GM21360 (cell line): Measurements from ENCODE around the gene AQP10.
"Not testable (repeated sequence)": the region's sequence is repeated elsewhere in the genome, so short reads cannot be mapped to it uniquely, and the experiment has no call there.

Experiments
- ATAC-seq: cut with Tn5 transposase; IDR thresholded peaks from one replicate; pipeline ENCODE4 v1.9.1; 2021; ENCODE audit warnings: mild to moderate bottlenecking, moderate library complexity; ENCODE audit not compliant: unreplicated experiment

AQP10 gene

DNA sequence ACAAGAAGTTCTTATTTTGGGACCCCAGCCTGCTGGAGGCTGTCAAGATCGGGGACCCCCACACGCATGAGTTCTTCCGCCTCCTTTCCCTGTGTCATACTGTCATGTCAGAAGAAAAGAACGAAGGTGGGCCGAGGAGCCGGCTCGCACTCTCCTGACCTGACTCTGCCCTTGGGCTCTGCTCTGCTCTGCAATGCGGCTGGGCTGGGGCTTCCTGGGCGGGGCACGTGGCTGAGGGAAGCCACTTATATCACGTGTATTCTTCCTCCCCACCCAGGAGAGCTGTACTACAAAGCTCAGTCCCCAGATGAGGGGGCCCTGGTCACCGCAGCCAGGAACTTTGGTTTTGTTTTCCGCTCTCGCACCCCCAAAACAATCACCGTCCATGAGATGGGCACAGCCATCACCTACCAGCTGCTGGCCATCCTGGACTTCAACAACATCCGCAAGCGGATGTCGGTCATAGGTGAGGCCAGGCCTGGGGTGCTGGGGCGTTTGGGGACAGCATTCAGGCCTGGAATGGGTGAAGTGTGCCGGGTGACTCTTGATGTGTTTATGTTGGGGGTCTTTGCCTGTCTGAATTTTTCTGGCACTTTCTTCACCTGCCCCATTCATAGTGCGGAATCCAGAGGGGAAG lies 22.1 kb downstream of the AQP10 start:
- ATAC-seq, result no peak

DNA sequence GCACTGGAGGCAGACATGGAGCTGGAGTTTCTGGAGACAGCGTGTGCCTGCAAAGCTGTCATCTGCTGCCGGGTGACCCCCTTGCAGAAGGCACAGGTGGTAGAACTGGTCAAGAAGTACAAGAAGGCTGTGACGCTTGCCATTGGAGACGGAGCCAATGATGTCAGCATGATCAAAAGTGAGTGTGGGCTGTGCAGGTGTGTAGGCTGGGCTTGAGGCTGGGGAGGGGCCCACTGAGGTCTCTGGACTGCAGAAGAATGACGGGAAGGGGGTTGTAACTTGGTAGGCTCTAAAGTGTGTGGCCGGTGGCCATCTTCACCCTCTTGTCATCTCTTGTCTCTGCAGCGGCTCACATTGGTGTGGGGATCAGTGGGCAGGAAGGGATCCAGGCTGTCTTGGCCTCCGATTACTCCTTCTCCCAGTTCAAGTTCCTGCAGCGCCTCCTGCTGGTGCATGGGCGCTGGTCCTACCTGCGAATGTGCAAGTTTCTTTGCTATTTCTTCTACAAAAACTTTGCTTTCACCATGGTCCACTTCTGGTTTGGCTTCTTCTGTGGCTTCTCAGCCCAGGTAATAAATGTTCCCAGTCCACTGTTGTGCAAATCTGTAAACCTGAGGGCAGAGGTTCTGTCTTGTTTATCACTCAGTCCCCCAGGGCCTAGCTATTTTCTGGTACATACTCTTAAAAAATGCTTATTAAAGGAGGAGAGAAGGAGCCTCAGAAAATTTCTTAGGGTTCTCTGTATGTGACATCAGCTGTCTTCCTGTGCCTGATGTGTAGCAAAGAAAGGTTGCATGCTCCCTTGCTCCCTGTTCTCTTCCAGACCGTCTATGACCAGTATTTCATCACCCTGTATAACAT lies 24.3 kb downstream of the AQP10 start:
- no peak for ATAC-seq

DNA sequence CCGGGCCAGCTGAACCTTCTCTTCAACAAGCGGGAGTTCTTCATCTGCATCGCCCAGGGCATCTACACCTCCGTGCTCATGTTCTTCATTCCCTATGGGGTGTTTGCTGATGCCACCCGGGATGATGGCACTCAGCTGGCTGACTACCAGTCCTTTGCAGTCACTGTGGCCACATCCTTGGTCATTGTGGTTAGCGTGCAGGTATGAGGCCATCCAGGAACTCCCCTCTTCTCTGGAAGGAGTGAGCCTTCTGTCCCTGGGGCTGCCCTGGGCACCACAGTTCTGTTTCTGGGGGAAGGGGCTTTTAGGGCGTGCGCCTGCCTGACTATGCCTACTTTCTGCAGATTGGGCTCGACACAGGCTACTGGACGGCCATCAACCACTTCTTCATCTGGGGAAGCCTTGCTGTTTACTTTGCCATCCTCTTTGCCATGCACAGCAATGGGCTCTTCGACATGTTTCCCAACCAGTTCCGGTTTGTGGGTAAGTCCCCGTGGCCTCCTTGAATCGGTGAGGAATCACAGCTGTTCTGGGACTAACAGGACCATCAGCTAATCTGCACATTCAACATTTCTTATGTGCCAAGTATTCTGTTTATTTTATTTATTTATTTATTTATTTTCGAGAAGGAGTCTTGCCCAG lies 25.5 kb downstream of the AQP10 start:
- no peak for ATAC-seq

DNA sequence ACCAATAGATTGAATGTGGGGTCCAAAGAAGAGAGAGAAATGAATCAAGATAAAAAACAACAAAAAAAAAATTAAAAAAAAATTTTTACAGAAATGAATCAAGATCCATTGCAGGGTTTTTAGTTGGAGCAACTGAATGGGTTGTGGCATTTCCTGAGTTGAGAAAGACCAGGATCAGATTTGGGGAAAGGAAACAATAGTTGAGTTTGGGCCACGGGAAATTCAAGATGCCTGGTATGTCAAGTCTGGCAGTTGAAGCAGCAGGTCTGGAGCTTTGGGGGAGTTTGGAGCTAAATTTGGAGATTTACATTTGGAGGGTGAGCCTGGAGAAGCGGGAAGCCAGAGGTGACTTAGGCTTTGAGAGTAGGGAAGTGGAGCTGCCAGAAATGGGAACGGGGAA lies 27.1 kb downstream of the AQP10 start:
- ATAC-seq, result no peak

DNA sequence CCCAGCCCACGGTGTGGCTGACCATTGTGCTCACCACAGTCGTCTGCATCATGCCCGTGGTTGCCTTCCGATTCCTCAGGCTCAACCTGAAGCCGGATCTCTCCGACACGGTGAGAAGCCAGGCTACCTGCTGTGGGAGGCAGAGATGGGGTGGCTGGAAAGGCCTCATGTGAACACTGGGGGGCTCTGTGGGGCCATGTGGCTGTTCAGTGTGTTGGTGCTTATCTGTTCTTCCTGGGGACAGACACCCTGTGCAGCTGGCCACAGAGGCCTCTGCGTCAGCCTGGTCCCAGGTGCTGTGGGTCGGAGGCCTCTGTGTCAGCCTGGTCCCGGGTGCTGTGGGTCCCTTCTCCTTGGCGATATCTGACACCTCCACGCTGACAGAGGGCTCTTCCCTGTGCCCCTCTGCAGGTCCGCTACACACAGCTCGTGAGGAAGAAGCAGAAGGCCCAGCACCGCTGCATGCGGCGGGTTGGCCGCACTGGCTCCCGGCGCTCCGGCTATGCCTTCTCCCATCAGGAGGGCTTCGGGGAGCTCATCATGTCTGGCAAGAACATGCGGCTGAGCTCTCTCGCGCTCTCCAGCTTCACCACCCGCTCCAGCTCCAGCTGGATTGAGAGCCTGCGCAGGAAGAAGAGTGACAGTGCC lies 27.7 kb downstream of the AQP10 start:
- ATAC-seq, result no peak

DNA sequence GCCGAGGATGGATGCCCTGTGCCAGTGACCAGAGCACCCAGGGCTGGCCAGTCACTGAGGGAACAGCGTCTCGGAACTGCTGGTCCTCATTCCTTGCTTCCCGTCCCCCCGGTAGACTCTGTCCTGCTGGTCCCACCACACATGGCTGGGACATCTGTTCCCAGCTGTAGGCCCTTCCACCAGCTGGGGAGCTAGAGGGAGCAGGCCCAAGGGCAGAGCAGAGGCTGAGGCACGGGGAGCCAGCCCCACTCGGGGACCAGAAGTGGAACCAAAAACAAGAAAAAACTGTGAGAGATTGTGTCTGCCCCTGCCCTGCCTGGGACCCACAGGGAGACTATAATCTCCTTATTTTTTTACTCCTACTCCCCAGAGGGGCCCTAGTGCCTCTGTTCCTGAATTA lies 28.2 kb downstream of the AQP10 start:
- no peak for ATAC-seq

DNA sequence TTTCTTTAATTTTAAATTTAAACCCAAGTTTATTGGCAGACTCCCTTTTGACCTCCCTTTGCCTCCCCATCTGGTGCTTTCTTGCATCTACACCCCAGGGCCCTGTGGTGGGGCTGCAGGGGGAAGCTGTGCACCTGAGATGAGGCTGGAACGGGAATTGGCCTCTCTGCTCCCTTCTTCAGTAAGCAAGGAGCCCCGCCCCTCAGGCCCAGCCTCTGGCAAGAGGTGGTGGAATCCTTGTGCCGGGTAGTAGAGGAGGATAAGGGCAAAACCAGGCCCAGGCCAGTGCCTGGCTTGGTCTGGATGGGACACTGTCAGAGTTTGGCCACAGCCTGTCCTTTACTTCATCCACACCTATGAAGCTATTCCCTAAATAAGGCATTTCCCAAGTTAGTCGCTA lies 29.5 kb downstream of the AQP10 start:
- no peak for ATAC-seq

DNA sequence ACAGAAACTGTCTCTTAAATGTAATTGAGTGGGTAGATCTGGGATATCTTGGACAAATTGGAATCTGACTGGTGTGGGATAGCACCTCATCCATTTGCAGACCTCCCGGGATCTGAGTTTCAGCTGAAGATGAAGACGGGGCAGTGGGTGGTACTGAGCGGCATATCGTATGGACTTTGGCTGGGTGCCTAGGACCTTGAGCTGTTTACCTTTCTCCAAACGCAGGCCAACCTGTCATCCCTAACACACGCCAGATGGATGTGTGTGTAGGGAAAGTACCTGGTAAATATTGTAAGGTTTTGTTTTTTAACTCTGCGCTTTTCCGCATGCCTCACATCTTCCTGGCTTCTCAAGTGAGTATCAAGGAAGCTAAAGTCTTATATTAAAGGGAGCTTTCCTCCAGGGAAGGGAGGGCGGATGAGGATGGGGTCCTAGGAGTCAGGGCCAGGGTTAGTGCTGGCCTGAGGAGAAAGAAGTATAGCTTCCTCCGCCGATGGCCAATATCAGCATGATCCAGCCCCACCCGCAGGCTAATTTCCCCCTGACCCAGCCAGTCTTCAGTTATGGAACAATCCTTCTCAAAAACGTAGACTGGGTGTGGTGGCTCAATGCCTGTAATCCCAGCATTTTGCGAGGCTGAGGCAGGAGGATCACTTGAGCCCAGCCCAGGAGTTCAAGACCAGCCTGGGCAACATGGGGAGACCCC lies 30.6 kb downstream of the AQP10 start:
- ATAC-seq, result no peak

DNA sequence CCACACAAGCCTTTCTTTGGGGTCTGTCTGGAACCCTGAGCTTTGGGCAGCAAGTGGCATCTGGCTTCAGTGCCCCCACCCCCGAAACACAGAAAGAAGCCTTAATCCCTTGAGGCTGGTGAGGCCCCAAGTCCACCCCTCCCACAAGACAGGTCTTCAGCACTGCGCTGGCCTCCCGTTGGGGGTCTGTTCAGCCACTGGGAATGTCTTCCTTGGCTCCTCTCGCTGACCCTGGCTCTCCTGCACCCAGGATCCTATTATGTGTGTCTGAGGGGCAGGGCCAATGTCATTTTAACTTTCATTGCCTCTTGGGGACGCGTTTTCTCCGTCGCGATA lies 31.3 kb downstream of the AQP10 start:
- ATAC-seq, result no peak

DNA sequence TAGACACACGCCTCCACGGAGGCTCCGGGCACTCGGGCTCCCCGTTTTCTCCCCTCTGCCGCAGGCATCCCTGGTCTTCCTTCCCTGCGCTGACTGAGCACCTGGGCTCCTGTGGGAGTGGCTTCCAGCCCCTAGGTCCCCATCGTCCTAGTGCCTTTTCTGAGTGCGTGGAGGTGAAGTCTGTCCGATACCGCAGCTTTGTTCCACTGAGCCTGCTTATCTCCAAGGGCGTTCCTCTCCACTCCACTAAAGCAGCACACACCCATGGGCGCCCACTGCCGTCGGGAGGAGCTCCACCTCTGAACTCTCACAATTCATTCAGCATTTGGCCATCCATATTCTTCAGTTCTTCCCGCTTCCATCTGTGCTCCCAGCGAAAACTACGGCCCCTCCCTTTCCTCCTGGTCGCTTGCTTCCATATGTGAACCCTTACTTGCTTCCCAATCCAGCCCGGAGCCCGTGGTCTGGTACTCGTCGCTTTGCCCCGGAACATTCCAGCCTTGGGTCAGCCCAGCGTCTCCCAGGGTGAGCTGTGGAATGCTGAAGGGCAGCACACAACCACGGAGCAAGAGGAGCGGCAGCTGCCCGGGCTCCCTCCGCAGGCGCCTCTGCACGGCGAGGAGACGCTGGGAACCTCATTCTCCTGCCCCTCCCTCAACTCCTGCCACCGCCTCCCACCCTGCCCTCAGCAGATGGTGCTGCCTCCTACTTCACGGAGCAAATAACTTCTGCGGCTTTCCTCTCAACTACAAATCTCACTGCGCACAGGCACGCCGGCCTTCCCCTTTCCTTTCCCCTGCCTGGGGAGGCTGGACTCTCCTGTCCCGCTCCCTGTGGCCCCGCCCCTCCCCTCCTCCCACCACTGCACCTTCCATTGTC lies 31.9 kb downstream of the AQP10 start:
- no peak for ATAC-seq

DNA sequence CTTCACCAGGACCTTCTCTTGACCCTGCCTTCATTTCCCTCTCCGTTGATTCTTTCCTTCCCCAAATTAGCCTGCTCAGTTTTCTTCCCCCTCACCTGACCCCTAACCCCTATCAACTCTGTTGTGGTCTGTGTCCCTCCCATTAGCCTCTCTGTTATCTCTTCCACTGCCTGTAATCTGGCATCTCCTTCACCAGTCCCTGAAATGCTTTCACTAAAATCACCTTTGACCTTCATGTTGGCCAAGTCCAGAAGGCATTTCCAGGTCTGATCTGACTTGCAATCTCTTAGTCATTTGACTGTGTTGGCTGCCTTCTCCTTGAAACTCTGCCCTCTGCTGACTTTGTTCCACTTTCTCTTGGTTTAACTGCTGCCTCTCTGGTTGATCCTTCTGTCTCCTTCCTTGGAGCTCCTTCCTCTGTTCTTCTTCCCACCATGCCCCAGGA lies 32.6 kb downstream of the AQP10 start:
- ATAC-seq, result no peak

DNA sequence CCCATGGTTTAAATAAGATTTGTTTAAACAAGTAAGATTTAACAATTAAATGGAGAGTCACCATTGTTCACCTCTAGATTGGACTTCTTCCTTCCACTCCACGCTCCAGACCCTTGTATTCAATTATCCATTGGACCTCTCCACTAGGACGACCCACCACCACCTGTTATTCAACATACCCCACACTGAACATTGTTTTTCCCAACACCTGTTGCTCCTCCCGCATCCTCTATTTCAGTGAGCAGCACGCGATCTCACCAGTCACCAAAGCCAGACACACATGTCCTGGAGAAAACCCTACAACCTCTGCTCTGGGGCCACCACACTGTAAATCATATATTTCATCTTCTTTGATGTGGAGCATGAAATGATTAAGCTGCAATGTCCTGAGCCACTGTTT lies 33.1 kb downstream of the AQP10 start:
- ATAC-seq, result no peak

DNA sequence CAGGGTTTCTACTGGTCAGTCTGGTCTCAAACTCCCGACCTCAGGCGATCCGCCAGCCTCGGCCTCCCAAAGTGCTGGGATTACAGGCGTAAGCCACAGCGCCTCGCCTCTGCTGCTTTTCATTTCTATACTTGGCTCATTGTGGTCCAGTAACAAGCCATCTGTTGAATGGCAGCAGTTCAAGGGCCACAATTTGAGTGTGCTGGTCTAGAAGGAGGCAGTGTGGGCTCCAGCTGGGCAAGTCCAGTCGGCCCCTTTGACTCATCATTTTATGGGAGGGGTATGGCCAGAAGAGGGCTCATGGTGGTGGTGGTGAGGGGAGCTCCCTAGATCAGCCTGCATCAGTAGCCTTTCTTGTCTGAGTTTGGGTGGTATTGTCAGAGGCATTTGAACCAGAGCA lies 37.6 kb downstream of the AQP10 start:
- no peak for ATAC-seq

DNA sequence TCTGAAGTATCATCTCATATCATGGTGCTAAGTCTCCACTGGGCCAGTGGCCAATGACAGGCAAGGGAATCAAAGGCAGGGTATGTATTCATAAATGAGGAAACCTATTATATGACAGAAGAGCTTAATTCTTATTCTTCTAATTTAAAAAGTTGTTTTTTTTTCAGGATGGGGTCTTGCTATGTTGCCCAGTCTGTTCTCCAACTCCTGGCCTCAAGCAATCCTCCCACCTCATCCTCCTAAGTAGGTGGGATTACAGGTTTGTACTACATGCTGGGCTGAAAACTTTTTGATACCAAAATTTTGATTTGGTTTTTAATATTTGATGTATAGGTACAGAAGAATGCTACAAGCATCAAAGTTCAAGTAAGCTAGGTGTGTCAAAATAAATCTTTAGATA lies 39.4 kb downstream of the AQP10 start:
- ATAC-seq, result no peak

DNA sequence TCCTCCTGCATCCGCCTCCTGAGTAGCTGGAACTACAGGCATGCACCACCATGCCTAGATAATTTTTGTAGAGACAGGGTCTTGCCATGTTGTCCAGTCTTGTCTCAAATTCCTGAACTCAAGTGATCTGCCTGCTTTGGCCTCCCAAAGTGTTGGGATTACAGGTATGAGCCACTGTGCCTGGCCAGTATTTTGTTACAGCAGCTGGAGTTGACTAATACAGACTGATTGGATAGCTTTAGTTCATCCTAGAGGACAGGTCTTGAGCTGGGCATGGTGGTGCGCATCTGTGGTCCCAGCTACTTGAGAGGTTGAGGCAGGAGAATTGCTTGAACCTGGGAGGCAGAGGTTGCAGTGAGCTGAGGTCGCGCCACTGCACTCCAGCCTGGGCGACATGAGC lies 40.0 kb downstream of the AQP10 start:
- not testable (repeated sequence) for ATAC-seq

DNA sequence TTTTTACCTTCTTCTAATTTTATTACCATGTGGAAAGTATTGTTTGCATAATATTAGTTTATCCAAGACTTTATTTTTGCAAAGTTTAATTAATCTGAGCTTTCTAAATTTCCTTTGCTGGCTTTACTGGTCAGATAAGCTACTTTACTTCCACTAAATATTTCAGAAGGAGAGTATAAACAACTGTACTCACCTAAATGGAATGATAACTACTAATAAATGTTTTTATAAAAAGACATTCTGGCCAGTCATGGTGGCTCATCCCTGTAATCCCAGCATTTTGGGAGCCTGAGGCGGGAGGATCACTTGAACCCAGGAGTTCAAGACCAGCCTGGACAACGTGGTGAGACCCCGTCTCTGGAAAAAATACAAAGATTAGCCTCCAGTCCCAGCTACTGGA lies 40.5 kb downstream of the AQP10 start:
- no peak for ATAC-seq

DNA sequence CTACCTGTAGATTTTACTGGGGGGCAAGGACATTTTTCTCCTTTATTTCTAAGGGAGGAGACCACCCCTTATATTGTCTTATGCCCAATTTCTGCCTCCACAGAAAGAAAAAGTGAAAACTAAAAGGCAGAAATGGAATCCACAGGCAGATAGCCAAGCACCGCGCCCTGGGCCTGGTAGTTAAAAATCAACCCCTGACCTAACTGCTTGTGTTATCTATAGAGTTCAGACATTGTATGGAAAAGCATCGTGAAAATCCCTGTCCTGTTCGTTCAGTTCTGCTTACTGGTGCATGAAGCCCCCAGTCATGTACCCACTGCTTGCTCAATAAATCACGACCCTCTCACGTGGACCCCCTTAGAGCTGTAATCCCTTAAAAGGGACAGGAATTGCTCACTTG lies 50.5 kb downstream of the AQP10 start:
- ATAC-seq, result no peak

DNA sequence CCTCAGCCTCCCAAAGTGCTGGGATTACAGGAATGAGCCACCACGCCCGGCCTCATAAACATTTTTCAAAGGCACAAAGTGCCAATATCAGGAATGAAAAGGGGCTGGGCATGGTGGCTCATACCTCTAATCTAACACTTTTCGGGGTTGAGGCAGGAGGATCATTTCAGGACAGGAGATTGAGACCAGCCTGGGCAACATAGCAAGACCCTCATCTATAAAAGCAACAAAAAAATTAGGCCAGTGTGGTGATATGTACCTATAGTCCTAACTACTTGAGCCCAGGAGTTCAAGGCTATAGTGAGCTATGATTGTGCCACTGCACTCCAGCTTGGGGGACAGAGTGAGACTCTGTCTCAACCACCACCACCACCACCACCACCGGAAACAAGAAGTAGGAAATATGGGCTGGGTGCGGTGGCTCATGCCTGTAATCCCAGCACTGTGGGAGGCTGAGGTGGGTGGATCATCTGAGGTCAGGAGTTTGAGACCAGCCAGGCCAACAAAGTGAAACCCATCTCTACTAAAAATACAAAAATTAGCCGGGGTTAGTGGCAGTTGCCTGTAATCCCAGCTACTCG lies 53.0 kb downstream of the AQP10 start:
- not testable (repeated sequence) for ATAC-seq
